HG02885 (cell line): Measurements from ENCODE around the gene MARCO.
A peak's percentile ranks its signal among the peaks of the same experiment; 100 is the strongest.

Source experiments
- ATAC-seq: cut with Tn5 transposase; IDR thresholded peaks from one replicate; pipeline ENCODE4 v1.9.1; 2021; ENCODE audit warnings: mild to moderate bottlenecking; ENCODE audit not compliant: unreplicated experiment, poor library complexity

The MARCO gene

DNA sequence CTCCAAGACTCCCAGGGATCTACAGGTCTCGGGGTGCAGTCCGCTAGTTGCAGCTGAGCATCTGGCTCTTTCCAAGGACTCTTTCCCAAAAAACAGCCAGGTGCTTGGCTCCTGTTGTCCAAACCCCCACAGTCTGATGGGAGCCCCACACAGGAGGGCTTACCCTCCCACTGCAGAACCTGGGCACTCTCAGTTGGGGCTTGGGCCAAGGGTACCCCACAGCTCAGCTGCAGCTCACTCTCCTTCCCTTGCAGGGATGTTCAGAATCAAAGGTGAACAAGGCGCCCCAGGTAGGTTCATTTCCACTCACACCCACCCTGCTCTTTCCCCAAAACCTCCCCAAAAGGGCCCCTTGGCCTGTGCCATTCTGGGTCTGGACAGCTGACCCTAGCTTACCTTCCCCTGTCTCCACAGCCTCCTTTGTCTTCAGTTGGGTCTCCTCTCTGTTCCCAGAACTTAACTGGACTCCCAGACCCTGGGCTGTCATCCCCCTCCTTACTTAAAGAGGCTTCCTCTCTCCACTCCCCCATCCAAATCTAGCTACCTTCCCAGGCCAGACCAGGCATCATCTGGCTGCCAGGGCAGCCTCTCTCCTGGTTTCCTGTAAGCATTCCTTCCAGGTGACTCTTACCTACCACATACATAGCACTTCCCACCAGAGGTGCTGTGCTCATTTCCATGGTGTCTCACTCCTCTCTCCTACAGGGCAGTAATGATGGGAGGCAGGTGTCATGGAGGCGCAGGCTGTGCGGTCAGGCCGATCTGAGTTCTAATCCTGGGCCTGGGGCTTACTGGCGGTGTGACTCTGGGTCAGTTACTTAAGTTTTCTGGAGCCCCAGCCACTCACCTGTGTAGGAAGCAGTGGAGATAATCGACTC, 29.5 kb downstream of the MARCO start:
- ATAC-seq, result no peak

GRCh38 chr2:118973542-118973951, 31.6 kb downstream of the MARCO start:
- ATAC-seq, result no peak

DNA sequence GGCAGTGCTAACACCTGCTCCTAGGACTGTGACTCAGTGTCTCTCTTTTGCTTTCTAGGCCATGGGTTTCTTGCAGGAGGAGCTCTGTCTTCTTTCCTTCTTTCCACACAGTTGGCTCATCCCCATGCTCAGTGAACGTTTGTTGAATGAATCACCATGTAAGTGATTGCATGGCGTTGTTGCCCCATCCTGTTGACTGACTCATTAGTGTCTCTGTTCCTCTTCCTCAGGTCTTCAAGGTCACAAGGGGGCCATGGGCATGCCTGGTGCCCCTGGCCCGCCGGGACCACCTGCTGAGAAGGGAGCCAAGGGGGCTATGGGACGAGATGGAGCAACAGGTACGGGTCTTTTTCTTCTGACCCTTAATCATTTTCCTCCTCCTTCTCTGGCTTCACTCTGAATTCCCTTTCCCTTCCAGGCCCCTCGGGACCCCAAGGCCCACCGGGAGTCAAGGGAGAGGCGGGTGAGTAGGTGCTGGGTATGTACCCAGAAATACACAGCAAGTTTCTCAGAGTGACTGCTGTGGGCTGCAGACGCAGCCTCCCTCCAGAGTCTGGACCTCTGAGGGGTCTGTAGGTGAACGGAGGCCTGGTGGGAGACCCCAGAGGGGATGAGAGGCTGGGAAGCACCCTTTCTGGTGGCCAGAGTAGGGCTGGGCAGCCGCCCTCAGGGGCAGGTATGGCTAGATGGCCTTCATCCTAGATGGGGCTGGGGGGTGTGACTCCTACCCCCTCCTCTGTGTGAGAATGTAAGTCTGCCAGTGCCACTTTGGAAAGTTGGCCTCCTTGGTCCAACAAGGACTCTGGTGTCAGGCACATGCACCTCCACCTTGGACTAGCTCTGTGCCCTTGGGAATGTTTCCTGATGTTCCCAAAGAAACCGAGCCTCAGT, 32.4 kb downstream of the MARCO start:
- no peak for ATAC-seq

GRCh38 chr2:118975133-118975532, 33.1 kb downstream of the MARCO start:
- ATAC-seq, result no peak

- ATAC-seq, result no peak
These were observed 36.1 kb downstream of the MARCO start for GRCh38 chr2:118978064-118978463.

DNA sequence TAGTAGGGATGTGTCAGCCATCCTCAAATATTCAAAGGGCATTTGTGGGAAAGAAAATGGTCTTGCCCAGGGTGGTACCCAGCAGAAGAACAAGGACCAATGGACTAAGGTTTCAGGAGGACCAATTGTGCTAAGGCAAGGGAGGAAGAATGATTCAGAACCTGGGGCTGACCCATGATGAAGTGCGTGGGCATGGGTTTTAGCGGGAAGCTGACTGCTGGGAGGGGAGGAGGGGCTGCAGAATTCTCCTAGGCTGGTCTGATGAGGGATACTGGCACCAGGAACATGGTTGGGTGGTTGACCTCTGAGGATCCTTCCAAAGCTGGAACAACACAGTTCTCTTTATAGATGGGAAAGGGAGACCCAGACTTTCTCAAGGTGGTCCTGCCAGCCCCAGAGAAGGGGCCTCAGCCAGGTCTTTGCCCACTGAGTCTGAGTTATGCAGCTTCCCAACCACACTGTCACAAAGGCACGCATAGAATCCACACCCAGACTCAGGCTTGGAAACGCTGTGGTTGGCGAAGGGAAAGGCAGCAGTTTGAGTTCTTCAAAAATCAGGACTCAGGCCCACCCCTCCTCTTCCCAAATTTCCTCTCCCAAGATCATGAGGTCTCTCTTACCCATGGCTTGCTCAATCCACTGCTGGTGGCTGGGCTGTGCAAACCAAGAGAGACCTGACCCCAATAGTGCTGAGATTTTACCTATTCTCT, 37.3 kb downstream of the MARCO start:
- ATAC-seq, result no peak

- ATAC-seq, result no peak
These were observed 38.0 kb downstream of the MARCO start for GRCh38 chr2:118980022-118980421.

DNA sequence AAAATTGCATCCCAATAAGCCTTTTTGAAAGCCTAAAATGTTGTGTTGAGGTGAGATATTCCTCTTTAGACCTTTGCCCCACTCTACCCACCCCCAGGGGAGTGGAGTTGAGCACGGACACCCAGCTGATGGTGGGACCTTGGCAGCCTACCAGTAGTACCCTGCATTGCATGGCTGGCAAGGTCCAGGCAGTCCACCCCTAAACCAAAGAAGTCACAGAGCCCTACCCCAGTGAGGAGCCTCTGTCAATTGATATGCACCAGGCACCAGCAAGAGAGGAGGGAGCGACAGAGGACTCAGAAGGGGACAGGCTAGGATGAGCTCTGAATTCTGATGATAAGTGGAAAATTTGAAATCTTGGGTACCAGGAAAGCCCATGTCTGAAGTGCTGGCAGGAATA, 38.6 kb downstream of the MARCO start:
- no peak for ATAC-seq

- no peak for ATAC-seq
These were observed 39.6 kb downstream of the MARCO start for GRCh38 chr2:118981632-118982031.

GRCh38 chr2:118982039-118982438, 40.0 kb downstream of the MARCO start:
- no peak for ATAC-seq

DNA sequence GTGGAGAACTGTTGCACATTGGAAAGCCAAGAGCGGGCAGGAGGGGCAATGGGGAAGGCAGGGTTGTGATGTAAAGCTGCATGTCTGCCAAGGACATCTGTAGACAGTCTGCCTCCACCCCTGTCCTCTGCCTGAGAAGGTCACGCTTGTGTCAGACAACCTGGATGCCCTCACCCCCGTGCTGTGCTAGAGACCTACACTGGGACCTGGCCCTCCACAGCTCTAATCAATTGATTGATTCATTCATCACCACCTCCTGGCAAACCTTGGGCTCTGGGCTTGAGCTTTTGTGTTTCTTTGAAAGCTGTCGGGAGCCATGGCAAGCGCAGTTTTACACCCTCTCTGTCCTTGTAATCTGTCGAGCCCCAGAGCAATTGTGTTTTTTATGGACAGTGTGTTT, 41.1 kb downstream of the MARCO start:
- no peak for ATAC-seq

- ATAC-seq, result no peak
These were observed 41.9 kb downstream of the MARCO start for GRCh38 chr2:118983915-118984314.

DNA sequence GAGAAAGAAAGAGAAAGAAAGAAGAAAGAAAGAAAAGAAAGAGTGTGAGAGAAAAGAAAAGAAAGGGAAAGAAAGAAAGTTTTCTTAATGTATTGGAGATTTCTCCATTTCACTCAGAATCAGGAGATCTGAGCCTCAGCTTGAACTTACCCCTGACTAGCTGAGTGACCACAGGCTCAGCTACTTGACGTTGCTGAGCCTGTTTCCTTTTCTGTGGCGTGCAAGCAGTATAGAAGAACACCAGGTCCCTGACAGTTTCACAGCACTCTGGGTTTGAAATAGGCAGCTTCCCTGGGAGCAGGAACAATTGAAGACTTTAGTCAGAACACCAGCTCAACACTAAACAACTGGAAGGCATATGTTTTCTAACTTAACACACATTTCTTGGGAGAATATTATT, 44.7 kb downstream of the MARCO start:
- ATAC-seq, result peak; percentile 53

GRCh38 chr2:118987886-118988285, 45.9 kb downstream of the MARCO start:
- no peak for ATAC-seq

GRCh38 chr2:118988706-118989105, 46.7 kb downstream of the MARCO start:
- ATAC-seq, result no peak

DNA sequence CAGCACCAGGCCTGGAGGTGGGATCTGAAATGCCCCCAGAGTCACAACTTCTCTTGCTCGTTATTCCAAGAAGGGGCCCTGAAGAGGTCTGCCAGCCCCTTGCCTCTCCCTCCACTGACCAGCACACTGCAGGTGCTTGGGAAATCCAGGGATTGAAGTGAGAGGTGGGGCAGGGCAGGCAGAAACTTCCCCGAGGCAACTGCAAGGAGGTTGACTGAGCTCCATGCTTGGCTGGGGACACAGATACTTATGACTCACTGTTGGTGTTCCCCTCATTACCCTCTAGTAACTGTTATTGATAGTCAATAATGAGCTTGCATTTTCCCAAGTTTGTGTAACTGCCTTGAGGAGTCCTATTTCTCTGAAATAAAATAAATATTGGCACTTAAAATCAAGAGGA, 47.5 kb downstream of the MARCO start:
- ATAC-seq, result peak; percentile 54

GRCh38 chr2:118990757-118991545, 49.0 kb downstream of the MARCO start:
- ATAC-seq, result no peak

DNA sequence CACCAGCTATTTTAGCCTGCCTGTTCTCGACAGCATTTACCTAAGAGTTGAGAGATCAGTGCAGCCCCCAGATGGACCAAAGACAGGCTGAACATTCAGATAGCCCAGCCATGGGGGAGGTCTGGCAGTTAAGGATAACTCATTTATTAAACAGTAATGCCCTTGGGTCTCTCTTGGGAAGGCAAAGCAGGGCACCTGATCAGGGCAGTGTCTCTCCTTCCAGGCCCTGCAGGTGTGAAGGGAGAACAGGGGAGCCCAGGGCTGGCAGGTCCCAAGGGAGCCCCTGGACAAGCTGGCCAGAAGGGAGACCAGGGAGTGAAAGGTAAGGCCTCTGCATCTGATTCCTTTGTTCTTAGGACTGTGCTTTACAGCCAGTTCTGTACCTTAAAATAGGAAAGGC, 49.6 kb downstream of the MARCO start:
- no peak for ATAC-seq

GRCh38 chr2:118992740-118993391, 50.9 kb downstream of the MARCO start:
- ATAC-seq, result no peak

GRCh38 chr2:118993392-118993752, 51.4 kb downstream of the MARCO start:
- no peak for ATAC-seq
